Ecto neural progenitor cell (in vitro differentiated cells): ENCODE measurements around the gene COPS9.

Experiments
- DNase-seq: peaks from one replicate; pipeline ENCODE4 v3.0.0-alpha.2; 2018; ENCODE audit warnings: low spot score

The COPS9 gene

GRCh38 chr2:240109386-240109785, 26.7 kb downstream of the COPS9 start:
- no peak for DNase-seq

DNA sequence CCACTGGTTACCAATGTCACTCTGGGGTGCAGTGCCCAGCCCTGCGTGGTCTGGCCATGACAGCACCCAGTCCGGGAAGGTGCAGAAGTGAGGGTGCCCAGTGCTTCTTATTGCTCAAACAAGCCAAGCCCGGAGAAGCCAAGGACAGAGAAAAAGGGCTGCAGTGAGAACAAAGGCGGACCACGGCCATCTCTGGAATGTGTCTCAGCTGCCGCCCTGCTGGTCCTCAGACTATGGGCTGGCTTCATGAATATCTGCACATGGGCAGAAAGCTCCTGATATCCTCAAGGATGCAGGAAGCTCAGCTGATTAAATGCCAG, 28.7 kb downstream of the COPS9 start:
- DNase-seq, result no peak

- no peak for DNase-seq
These were observed 29.2 kb downstream of the COPS9 start for GRCh38 chr2:240106765-240107476.

GRCh38 chr2:240105982-240106381, 30.1 kb downstream of the COPS9 start:
- no peak for DNase-seq

GRCh38 chr2:240103136-240103535, 33.0 kb downstream of the COPS9 start:
- DNase-seq, result no peak

DNA sequence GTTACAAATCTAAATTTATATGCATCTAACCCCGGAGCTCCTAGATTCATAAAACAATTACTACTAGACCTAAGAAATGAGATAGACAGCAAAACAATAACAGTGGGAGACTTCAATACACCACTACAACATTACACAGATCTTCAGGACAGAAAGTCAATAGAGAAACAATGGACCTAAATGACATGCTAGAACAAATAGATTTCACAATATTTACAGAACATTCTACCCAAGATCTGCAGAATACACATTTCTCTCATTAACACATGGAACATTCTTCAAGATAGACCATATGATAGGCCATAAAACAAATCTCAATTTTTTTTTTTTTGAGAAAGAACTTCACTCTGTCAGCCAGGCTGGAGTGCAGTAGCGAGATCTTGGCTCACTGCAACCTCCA, 37.8 kb downstream of the COPS9 start:
- no peak for DNase-seq

DNA sequence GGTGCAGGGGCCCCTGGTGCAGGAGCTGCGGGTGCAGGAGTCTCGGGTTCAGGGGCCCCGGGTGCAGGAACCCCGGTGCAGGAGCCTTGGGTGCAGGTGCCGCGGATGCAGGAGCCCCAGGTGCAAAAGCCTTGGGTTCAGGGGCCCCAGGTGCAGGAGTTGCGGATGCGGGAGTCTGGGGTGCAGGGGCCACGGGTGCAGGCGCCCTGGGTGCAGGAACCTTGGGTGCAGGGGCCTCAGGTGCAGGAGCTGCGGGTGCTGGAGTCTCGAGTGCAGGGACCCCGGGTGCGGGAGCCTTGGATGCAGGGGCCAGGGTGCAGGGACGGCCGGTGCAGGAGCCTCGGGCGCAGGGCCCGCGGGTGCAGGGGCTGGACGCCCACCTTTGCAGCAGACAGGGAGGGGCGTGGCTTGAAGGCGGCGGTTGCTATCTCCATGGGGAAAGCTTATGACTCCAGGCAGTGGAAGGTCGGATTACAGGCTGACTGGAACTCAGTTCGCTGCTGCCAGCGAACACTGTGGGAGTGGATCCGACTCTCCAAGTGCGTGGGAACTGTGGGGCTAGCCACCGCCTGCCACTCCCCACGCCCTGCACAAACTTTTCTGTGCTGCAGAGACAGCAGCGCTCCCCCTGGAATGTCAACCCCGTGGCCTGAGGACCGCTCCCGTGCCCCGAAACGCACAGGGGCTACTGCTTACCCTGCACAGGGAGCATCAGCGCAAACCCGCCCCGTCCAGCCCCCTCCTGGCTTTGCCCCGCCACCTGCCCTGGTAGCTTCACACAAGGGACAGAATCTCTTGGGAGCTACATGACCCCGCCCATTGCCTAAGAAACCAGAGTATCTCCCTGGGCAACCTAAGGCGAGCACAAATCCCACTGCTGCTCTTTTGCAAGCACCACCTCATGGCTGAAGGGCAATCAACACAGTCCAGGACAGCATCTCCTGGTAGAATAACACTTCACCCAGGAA, 40.3 kb downstream of the COPS9 start:
- DNase-seq, result peak; percentile 68

GRCh38 chr2:240089306-240089705, 46.8 kb downstream of the COPS9 start:
- no peak for DNase-seq

- DNase-seq, result no peak
These were observed 49.5 kb downstream of the COPS9 start for GRCh38 chr2:240086563-240086962.
